Right hindlimb (tissue), 1 donor: ENCODE results near the gene SPATA31E1.
"Not testable (repeated sequence)": the region's sequence is repeated elsewhere in the genome, so short reads cannot be mapped to it uniquely, and the experiment has no call there.

Source experiments
- DNase-seq: peaks from one replicate; pipeline ENCODE4 v3.0.0-alpha.2; 2018

Gene SPATA31E1

DNA sequence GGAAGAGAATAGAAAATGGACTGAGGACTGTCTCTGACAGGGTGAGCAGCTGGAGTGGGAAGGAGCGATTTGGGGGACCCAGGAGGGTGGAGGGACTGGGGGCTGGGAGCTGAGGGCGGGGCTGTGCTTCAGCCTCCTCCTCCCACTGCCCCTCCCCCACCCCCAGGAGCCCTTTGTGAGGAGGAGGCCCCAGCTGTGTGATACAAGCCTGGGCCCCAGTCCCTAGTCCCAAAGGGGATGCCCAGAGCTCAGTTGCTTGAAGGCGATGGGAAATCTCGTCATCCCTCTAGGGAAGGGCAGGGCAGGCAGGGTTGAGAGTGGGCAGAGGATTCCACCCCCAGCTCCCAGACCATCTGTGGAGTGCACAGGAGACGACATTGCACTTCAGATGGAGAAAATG is at the start of gene SPATA31E1:
SPATA31E1 (plus strand) TSS at position 251 of the 400 bp plus-strand sequence; CDS start at position 266, 15 bp downstream.
- no peak for DNase-seq

DNA sequence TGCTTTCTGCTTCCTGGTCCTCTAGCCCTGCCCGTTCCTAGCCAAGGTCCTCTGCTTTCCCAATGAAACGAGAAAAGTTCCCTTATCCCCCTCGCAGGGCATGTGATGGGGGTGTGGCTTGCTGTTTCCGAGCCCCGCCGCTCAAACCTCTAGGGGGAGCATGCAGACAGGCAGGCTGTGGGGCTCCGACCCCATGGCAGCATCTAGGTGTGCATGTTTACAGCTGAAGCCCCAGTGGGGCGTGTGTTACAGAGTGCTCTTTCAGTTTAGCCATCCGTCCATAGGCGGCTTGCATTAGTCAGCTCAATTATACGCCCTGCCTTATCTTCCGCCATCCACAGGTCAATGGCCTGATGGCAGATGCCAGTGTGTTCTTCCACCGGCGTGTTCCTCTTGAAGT is 48.3 kb upstream of the SPATA31E1 start:
- DNase-seq = no peak

DNA sequence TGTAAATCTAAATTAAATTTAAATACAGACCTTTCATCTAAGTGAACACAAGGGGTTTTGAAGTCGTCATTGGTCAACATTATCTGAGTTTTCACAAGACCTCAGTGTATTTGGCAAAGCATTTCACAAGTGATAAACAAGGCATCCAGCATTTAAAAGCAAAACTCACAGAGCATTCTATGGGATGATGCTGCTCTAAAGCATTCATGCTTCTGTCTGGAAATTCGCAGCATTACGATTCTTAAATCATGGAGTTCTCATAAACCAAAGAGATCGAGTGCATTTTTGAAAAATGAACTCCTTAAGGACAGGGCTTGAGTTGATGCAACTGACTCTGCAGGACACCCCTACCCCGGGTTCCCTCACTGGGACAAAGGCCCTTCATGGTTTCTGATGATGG is 46.1 kb upstream of the SPATA31E1 start:
- no peak for DNase-seq

DNA sequence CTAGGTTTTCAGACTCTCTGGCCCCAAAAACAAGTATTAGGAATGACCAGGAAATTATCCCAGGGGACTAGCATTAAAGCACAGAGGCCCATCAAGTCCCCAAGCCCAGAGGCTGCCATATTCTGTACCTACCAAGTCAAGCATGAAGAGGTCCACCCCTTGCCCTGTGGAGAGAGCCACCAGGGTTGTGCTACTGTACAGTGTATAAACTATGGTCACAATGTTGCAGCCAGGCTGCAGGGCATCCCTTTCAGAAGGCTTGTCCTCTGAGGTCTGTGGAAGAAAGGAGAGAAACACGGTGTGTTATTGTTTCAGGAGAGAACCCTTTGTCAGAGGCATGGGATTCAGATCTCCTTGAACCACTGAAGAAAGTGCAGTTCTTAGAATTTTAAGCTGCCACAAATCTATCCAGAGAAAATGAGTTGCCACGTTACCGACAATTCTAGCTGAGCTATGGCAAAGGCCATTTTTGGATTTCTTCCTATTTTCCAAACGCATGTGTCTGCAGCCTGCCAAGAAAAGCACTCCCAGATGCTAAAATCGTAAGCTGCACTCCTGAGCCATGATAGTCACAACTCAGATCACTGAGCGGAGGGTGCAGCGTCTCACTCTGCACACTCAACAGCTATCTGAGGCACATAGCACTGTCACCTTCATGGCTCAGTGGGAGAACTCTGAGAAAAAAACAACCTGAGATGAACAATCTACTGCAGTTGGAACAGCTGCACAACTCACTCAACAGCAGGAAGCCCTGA is 45.5 kb upstream of the SPATA31E1 start:
- DNase-seq = peak; percentile 63

DNA sequence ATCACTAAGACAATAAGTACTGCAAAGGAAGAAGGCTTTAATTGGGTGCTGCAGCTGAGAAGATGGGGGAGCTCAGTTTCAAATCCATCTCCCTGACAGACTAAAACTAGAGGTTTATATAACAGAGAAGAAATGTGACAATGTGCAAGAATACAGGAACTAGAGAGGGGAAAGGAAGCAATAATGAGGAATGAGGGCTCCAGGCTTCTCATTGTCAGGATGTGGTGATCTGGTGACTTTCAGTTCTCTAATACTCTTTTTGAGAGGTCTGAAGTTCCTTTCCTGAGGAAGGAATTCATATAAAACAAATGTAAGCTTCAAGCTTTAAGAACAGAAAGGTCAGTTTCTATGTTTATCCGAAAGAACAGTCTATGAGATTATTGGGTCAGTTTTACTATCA is 42.5 kb upstream of the SPATA31E1 start:
- DNase-seq = no peak

DNA sequence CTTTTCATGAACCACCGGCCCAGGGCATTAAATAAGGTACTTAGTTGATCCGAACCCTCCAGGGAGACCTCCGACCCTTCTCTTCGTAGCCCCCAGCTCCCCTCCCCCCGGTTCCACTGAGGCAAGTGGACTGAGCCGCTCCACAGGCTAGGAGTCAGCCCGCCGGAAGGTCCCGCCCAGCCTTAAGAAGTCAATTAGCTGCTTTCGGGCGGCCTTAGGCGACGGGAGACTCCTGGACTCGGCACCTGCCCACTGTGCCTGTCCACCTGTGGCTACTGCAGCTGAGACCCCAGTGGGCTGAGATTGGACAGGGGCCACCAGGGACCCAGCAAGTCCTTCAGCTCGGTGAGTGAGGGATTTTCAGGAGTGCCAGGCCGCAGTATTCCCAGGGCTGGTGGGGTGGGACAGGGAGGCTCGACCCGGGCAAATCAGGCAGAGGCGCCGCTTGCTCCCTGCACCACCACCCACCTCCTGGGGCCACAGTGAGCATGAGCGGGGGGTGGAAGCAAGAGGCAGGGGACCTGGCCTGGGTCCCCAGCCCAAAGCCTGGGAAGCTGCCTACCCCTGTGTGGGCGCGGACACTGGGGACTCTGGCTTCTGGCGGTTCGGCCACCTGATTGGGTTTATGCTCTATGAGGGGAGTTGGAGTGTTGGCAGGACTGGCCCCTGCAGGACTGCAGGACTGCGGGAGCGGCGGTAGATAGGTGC is 39.6 kb upstream of the SPATA31E1 start:
- DNase-seq = no peak

DNA sequence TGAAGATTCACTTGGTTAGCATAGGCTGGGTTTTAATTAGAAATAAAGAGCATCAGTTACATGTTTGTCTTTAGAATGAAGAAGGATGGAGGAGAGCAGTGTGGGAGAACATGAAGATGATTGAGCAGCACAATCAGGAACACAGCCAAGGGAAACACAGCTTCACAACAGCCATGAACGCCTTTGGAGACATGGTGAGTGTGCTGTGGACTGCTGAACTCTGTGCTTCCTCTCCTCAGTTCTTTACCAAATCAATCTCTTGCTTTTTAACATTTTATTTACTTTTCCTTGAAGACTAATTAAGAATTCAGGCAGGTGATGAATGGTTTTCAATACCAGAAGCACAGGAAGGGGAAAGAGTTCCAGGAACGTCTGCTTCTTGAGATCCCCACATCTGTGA is 38.2 kb upstream of the SPATA31E1 start:
- no peak for DNase-seq

DNA sequence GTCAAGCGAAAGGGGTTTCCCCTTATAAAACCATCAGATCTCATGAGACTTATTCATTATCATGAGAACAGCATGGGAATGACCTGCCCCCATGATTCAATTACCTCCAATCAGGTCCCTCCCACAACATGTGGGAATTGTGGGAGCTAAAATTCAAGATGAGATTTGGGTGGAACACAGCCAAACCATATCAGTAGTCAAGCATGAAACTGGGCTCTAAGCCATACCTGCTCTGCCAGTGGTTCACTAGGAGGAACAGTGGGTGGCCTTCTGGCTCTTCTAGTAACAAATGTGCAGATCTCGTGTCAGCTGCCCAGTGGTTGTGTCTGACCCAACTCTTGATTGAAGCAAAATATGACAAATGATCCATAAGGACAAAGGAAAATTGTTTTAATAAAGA is 34.9 kb upstream of the SPATA31E1 start:
- DNase-seq = not testable (repeated sequence)

DNA sequence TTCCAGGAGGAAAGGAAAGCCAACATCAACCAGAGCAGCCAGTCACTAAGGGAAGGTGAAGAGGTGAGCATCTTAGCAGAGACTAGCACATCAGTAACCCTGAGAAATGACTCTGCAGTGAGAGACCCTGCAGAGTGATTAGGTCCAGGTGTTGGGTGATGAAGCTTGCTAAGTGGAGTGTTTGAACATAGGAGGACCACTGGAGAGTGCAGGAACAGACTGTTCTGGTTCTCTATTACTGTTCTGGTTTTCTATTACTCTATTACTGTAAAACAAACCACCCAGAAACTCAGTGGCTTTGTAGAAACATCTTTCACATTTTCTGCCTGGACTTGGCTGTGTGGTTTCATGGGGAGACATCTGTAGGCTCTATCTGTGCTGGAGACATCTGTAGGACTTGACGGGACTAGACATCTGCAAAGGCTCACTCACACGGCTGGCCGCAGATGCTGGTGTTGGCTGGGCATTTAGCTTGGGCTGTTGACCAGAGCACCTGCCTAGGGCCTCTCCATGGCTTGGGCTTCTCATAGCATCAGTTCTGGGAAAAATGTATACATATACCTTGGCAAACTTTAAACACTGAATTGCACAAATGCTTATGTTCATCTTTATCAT is 33.4 kb upstream of the SPATA31E1 start:
- peak; percentile 73 for DNase-seq

DNA sequence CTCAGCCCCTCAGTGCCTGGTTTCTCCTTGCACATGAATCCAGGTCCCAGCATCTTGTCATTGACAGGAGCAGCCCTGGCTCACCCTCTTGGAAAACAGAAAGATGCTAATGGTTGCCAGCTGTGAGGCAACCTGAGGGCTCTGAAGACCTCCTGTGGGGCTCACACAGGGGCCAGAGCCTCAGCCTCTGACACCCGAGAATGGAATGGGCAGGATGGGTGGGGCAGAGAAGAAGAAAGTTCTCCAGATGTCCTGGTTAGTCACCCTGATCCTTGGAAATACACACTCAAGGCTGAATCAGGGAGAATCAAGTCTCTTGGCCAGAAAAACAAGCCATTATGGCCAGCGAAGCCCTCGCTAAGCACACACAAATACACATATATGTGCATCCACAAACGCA is 32.3 kb upstream of the SPATA31E1 start:
- no peak for DNase-seq

DNA sequence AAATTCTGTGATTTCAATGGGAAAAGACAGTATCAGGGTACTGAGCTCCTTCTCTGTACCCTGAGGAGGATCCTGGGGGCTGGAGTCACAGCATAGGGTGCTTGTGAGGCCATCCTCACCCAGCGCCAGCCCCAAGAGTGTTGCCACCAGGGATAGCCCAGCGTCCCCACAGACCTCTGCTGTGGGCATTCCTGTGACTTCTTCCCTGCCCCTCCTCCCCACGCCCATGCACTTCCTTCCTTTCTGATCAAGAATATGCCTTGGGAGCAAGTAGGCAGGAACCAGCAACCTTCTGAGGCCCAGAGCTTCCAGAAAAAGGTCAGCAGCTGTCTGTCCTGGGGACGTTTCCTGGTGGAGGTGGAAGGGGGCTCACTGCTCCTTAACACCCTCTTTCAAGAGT is 31.5 kb upstream of the SPATA31E1 start:
- DNase-seq = not testable (repeated sequence)

DNA sequence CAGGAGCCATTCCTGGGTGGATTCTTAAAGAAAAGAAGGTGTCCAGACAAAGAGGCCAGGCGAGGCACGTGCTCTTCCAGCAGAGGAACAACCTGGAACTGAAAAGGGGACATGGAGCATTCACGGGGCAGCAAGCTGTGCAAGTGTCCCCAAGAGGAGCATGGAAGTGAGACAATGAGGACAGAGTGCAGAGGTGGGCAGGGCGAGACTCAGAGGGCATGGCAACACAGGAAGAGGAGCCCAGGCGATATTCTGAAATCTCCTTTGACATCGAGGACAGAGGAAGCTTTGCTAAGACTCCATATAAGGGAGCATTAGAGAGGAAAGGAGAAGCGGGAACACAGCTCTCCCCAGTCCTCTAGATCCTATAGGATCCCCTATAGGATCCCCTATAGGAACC is 29.4 kb upstream of the SPATA31E1 start:
- DNase-seq = no peak

DNA sequence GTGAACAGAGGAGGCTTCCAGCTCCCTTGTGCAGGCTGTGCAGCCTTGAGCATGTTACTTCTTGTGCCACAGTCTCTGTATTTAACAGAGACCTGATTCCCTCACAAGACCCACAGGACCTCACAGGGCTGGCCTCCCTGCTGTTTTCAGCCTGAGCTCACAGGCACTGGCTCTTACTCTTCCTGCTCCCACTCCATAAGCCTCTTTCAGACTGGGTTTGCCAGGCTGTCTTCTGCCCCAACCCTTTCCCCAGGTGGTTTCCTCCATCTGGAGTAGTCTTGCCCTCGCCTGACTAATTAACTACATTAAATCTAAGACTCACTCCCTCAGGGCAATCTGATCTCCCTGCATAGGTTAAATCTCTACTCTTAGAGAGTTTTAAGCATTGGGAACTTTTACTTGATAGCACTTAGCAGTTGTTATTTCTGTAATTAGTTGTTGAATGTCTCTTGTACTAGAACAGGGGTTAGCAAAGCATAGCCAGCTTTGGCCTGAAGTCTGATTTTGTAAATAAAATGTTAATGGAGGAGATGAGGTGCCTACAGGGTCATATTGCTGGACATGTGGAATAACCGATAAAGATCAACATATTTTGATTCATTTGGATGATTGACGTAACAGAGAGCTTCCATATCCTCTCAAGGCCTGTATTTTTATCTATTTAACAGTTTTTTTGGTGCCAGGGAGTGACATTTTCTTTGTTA is 28.6 kb upstream of the SPATA31E1 start:
- no peak for DNase-seq

DNA sequence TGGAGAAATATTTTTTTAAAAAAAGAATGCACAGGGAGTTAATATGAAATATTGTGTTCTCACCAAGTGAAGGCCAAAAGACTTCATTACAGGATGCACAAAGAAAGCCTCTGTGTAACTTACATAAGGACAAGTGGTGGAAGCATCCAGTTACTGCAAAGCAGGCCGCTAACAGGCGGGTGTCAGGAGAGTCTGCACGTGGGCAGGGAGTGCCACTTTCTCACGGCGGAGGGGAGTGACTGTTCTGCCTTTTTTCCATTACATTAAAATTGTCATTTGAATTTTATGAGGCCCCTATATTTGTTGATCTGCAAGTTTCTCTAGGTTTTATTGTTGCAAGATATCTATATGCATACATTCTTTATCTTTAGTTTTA is 28.1 kb upstream of the SPATA31E1 start:
- DNase-seq = no peak

DNA sequence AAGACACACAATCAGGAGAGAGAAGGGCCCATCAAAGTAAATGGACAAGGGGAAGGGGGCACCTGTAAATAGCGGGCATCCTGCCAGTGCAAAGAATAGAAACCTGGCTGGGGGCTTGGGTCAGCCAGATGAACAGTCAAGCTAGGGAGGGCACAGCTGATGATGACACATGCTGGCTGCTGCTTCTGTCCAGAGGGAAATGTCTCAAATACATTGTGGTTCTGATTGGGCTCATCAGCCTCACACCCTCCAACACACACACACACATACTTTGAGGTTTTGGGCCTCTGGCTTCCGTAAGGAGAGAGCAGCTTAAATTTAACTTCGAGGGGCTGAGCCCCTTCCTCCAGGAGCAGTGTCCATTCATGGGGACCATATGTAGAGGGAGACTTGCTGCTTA is 27.6 kb upstream of the SPATA31E1 start:
- DNase-seq = no peak

DNA sequence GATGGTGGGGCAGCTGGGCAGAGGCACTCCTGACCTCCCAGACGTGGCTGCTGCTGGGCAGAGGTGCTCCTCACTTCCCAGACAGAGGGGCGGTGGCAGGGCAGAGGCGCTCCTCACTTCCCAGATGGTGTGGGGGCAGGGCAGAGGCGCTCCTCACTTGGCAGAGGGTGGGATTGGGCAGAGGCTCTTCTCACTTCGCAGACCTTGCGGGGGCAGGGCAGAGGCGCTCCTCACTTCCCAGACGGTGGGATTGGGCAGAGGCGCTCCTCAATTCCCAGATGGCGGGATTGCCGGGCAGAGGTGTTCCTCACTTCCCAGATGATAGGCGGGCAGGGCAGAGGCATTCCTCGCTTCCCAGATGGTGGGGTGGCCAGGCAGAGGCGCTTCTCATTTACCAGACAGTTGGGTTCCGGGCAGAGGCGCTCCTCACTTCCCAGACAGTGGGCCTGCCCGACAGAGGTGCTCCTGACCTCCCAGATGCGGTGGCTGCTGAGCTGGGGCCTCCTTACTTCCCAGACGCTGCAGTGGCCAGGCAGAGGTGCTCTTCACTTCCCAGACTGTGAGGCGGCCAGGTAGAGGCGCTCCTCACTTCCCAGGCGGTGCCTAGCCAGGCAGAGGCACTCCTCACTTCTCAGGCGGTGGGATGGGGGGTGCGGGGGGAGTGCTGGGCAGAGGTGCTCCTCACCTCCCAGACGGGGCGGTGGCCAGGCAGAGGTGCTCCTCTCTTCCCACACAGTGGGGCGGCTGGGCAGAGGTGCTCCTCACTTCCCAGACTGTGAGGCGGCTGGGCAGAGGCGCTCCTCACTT is 25.3 kb upstream of the SPATA31E1 start:
- DNase-seq = no peak

DNA sequence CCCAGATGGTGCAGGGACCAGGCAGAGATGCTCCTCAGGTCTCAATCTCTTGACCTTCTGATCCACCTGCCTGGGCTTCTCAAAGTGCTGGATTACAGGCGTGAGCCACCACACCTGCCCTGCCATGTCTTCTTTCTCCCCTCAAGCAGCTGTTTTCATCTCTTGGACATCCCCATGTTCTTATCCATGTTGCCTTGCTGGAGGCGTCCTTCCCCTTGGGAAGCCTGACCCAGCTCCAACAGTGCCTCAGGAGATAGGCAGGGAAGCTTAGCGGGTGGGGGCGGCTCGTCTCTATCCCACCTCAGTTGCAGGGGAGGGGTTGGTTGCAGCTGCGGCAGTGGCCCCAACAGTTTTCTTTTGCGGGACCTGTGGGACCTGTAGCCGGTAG is 24.7 kb upstream of the SPATA31E1 start:
- no peak for DNase-seq

DNA sequence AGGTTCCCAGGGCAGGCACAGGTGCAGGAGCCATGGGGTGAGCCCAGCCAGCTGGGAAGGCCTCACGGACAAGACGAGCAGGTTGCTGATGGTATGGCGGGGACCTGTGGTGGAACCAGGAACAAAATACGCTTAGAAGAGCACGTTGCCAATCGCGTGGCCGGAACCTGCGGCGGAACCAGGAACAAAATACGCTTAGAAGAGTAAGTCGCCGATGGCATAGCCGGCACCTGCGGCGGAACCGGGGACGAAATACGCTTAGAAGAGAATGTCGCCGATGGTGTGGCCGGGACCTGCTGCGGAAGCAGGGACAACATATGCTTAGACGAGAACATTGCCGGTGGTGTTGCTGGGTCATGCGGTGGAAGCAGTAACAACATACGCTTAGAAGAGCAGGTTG is 23.5 kb upstream of the SPATA31E1 start:
- no peak for DNase-seq

DNA sequence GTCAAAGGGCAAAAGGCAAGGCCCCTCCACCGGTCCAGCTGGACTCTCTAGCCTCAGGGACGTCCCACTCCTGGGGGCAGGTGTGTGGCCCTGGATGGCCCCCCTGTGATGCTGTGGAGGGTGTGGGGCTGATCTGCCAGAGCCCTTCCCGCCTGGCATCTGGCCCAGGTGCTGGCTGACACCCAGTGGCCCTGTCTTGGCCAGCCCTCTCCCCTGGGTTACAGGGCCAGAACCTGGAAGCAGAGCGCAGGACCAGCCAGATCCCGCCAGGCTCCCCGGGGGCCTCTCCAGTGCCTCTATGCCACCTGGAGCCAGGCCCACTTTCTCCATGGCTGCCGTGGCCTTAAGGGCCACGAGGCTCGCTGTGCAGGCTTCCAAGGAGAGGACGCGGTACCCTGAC is 22.9 kb upstream of the SPATA31E1 start:
- no peak for DNase-seq

DNA sequence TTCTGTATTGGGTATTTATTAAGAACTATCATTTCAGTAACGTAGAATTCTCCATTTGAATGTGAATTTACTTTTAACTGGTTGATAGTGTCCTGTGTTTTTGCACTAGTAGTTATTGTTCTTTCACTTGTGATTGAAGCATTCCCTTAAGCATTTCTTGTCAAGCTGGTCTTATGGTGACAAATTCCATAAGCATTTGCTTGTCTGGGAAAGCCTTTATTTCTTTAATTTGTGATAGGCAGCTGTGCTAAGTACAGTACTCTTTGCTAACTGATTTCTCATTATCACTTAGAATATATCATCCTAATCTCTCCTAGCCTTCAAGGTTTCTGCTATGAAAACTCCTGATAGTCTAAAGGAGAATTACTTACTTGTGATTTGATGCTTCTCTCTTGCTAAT is 21.3 kb upstream of the SPATA31E1 start:
- DNase-seq = no peak

DNA sequence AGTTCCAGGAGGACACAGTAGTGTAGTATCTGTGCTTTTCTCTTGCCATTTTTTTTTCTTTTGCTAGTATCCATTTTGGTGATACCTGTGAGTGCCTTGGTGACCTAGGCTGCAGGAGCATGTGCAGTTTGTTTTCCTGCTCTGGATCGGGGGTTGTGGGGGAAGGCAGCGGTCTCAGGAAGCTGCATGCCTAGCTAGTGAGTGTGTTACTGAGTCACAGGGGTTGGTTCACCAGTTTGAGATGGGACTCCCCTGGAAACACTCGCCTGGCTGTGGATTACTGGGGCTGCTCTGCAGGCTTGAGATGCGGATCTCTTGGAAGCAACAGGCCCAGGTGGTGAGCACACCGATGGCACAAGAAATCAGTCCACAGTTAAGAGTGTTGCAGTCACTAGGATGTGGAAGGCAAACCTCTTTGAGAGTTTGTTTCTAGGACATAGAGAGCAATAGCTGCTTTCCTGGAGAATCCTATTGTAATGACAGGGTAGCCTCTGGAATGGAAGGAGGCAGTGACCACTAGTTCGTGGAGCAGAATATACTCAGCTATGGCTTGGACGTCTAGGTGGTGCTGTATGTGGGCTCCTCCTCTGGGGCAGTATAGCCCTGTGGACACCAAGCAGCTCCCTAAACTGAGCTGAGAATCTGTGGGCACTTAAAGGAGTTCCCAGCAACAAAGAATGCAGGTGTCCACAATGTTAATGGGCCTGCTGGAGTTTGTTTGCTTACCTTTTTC is 20.0 kb upstream of the SPATA31E1 start:
- no peak for DNase-seq

DNA sequence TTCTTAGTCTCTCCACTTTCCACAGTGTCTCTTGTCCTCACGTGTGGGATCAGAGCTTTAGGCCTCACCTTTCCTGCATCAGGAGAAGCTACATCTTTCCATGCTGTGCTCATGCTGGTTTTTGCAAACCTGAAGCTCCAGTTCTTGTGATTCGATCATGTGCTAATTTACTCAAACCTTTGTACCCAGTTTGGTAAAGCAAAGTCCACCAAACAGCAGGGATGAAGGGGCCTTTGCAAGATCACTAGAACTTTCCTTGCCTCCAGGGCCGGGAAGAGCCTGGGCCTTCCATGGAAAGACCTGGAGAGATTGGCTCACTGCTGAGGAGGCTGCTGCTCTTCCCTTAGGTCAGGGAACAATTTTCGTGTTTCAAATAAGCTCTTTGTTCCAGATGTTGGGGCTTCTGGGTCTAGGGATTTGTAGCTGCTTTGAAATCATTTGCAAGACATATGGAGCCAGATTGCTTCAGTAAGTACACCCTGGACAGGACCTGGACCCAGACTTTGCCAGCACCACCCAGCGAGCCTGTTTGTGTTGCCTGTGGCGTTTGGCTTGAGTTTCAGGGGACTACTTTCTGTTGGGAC is 18.7 kb upstream of the SPATA31E1 start:
- DNase-seq = no peak
